B cell (primary cell): ENCODE data around the gene APH1B.
"Not testable (repeated sequence)": the region's sequence is repeated elsewhere in the genome, so short reads cannot be mapped to it uniquely, and the experiment has no call there.

Experiments used
- CTCF ChIP-seq: fragments of 200-600 bp; IDR thresholded peaks from one replicate; pipeline ENCODE4 v1.8.0; 2022; ENCODE audit warnings: antibody characterized with exemption, mild to moderate bottlenecking
- EZH2 ChIP-seq: IDR thresholded peaks from 2 replicates; pipeline ENCODE4 v1.6.1; 2012; ENCODE audit warnings: borderline replicate concordance, low read depth, mild to moderate bottlenecking, moderate library complexity, low read length; ENCODE audit not compliant: insufficient read depth, poor library complexity, severe bottlenecking

GRCh38 chr15:63237086-63237485 lies 40.3 kb upstream of the APH1B start:
- not testable (repeated sequence) for TF ChIP-seq CTCF, EZH2
